BLaER1 treated with 17β-estradiol and CSF1 and Interleukin-3, amounts not matched to agents 10 nM and 100 nM (cell line): Measurements from ENCODE around the gene ACAN.

Experiments used
- H3K27ac ChIP-seq, 11 experiments: shearing (Covaris generic); formaldehyde crosslinking; 2 replicates each; pipeline ENCODE4 v1.8.1; 2022
- H3K27me3 ChIP-seq, 11 experiments: shearing (Covaris generic); formaldehyde crosslinking; 2 replicates each; pipeline ENCODE4 v1.8.1; 2022
- H3K36me3 ChIP-seq, 11 experiments: shearing (Covaris generic); formaldehyde crosslinking; 2 replicates each; pipeline ENCODE4 v1.8.1; 2022
- H3K4me1 ChIP-seq, 10 experiments: shearing (Covaris generic); formaldehyde crosslinking; 2 replicates each; pipeline ENCODE4 v1.8.1; 2022
- H3K4me2 ChIP-seq, 11 experiments: shearing (Covaris generic); formaldehyde crosslinking; 2 replicates each; pipeline ENCODE4 v1.8.1; 2022
- H3K4me3 ChIP-seq, 10 experiments: shearing (Covaris generic); formaldehyde crosslinking; 2 replicates each; pipeline ENCODE4 v1.8.1; 2022
- H3K9ac ChIP-seq, 11 experiments: shearing (Covaris generic); formaldehyde crosslinking; 2 replicates each; pipeline ENCODE4 v1.8.1; 2022
- H3K9me3 ChIP-seq, 11 experiments: shearing (Covaris generic); formaldehyde crosslinking; replicated peaks in 1 of 11; 2 replicates each; pipeline ENCODE4 v1.8.1; 2022
- H4K20me1 ChIP-seq, 11 experiments: shearing (Covaris generic); formaldehyde crosslinking; 2 replicates each; pipeline ENCODE4 v1.8.1; 2022
- Cebpa-rat ChIP-seq, 11 experiments: shearing (Covaris generic); IDR thresholded peaks; 2 replicates each; pipeline ENCODE4 v1.8.1; 2022

ACAN gene

GRCh38 chr15:88797663-88798339 is 5.4 kb upstream of the ACAN start:
- Histone ChIP-seq H3K4me1 (peaks cover 0 to 6% (median 0%) of the 10 kb centered on the region in 10 experiments; a peak in 1 of 20 replicates), H3K27me3 (peaks cover 0 to 6% (median 0%) of the 10 kb centered on the region in 11 experiments; a peak in 4 of 22 replicates), H3K4me3 (no peak overlapping the region), H3K27ac (no peak overlapping the region), H3K4me2 (0 out of 22 replicates have a peak overlapping the region, but pooled peaks of 1 of the 11 experiments have one; percentile 24), H4K20me1 (no peaks in the 10 kb centered on the region), H3K9ac (no peak overlapping the region), H3K36me3 (no peaks in the 10 kb centered on the region), H3K9me3 (peaks cover 0 to 6% (median 0%) of the 10 kb centered on the region in 11 experiments; a peak in 2 of 22 replicates)
- TF ChIP-seq Cebpa-rat (IDR thresholded peaks at IDR 0.05), result no peak

- Histone ChIP-seq H3K4me2 (no peak overlapping the region), H3K27me3 (peaks cover 0 to 18% (median 9%) of the 10 kb centered on the region in 11 experiments; a peak in 12 of 22 replicates), H3K27ac (no peak overlapping the region), H3K36me3 (no peaks in the 10 kb centered on the region), H3K9ac (no peak overlapping the region), H3K9me3 (peaks cover 0 to 6% (median 0%) of the 10 kb centered on the region in 11 experiments; a peak in 2 of 22 replicates), H4K20me1 (no peaks in the 10 kb centered on the region), H3K4me1 (peaks cover 0 to 6% (median 0%) of the 10 kb centered on the region in 10 experiments; a peak in 1 of 20 replicates), H3K4me3 (no peak overlapping the region)
- no peak for TF ChIP-seq Cebpa-rat (IDR thresholded peaks at IDR 0.05)
Measured at GRCh38 chr15:88799341-88799740, 3.9 kb upstream of the ACAN start.

GRCh38 chr15:88800026-88800425 is 3.2 kb upstream of the ACAN start:
- peaks cover 0 to 6% (median 0%) of the 10 kb centered on the region in 11 experiments; a peak in 2 of 22 replicates for H3K9me3 ChIP-seq
- TF ChIP-seq Cebpa-rat (IDR thresholded peaks at IDR 0.05), result no peak
- H3K4me2 ChIP-seq, result no peak overlapping the region
- H4K20me1 ChIP-seq, result no peaks in the 10 kb centered on the region
- H3K36me3 ChIP-seq, result no peaks in the 10 kb centered on the region
- H3K4me1 ChIP-seq, result peaks cover 0 to 6% (median 0%) of the 10 kb centered on the region in 10 experiments; a peak in 1 of 20 replicates
- H3K4me3 ChIP-seq, result no peak overlapping the region
- H3K9ac ChIP-seq, result no peak overlapping the region
- H3K27ac ChIP-seq, result no peak overlapping the region
- peaks cover 0 to 25% (median 11%) of the 10 kb centered on the region in 11 experiments; a peak in 12 of 22 replicates for H3K27me3 ChIP-seq

GRCh38 chr15:88800738-88801137 is 2.5 kb upstream of the ACAN start:
- TF ChIP-seq Cebpa-rat (IDR thresholded peaks at IDR 0.05), result no peak
- Histone ChIP-seq H3K27me3 (peaks cover 0 to 26% (median 11%) of the 10 kb centered on the region in 11 experiments; a peak in 12 of 22 replicates), H3K9me3 (peaks cover 0 to 6% (median 0%) of the 10 kb centered on the region in 11 experiments; a peak in 2 of 22 replicates), H3K9ac (no peak overlapping the region), H3K27ac (no peak overlapping the region), H3K36me3 (no peaks in the 10 kb centered on the region), H3K4me3 (no peak overlapping the region), H3K4me2 (no peak overlapping the region), H4K20me1 (no peaks in the 10 kb centered on the region), H3K4me1 (peaks cover 0 to 6% (median 0%) of the 10 kb centered on the region in 10 experiments; a peak in 1 of 20 replicates)

- H3K27me3 ChIP-seq, result peaks cover 0 to 26% (median 11%) of the 10 kb centered on the region in 11 experiments; a peak in 12 of 22 replicates
- H3K4me1 ChIP-seq, result peaks cover 0 to 6% (median 0%) of the 10 kb centered on the region in 10 experiments; a peak in 1 of 20 replicates
- no peak overlapping the region for H3K9ac ChIP-seq
- no peak overlapping the region for H3K4me2 ChIP-seq
- no peak overlapping the region for H3K4me3 ChIP-seq
- H3K9me3 ChIP-seq, result peaks cover 0 to 6% (median 0%) of the 10 kb centered on the region in 11 experiments; a peak in 2 of 22 replicates
- no peaks in the 10 kb centered on the region for H4K20me1 ChIP-seq
- TF ChIP-seq Cebpa-rat (IDR thresholded peaks at IDR 0.05), result no peak
- no peak overlapping the region for H3K27ac ChIP-seq
- H3K36me3 ChIP-seq, result no peaks in the 10 kb centered on the region
Measured at GRCh38 chr15:88802250-88802990, 816 bp upstream of the ACAN start.

GRCh38 chr15:88802991-88803240 is 320 bp upstream of the ACAN start:
- peaks cover 0 to 6% (median 0%) of the 10 kb centered on the region in 11 experiments; a peak in 2 of 22 replicates for H3K9me3 ChIP-seq
- H3K4me1 ChIP-seq, result peaks cover 0 to 6% (median 0%) of the 10 kb centered on the region in 10 experiments; a peak in 1 of 20 replicates
- H3K4me2 ChIP-seq, result no peak overlapping the region
- H3K36me3 ChIP-seq, result no peaks in the 10 kb centered on the region
- H4K20me1 ChIP-seq, result no peaks in the 10 kb centered on the region
- H3K9ac ChIP-seq, result no peak overlapping the region
- H3K4me3 ChIP-seq, result no peak overlapping the region
- H3K27me3 ChIP-seq, result peaks cover 0 to 26% (median 11%) of the 10 kb centered on the region in 11 experiments; a peak in 12 of 22 replicates
- TF ChIP-seq Cebpa-rat (IDR thresholded peaks at IDR 0.05), result no peak
- no peak overlapping the region for H3K27ac ChIP-seq

GRCh38 chr15:88803920-88804247 is 648 bp downstream of the ACAN start:
- Histone ChIP-seq H4K20me1 (no peaks in the 10 kb centered on the region), H3K4me3 (no peak overlapping the region), H3K36me3 (no peaks in the 10 kb centered on the region), H3K9ac (no peak overlapping the region), H3K27me3 (peaks cover 0 to 26% (median 11%) of the 10 kb centered on the region in 11 experiments; a peak in 12 of 22 replicates), H3K27ac (no peak overlapping the region), H3K4me2 (no peak overlapping the region), H3K9me3 (peaks cover 0 to 6% (median 0%) of the 10 kb centered on the region in 11 experiments; a peak in 2 of 22 replicates), H3K4me1 (peaks cover 0 to 6% (median 0%) of the 10 kb centered on the region in 10 experiments; a peak in 3 of 20 replicates)
- TF ChIP-seq Cebpa-rat (IDR thresholded peaks at IDR 0.05), result no peak

GRCh38 chr15:88804257-88804656 is 1.0 kb downstream of the ACAN start:
- no peak overlapping the region for H3K9ac ChIP-seq
- H3K9me3 ChIP-seq, result peaks cover 0 to 6% (median 0%) of the 10 kb centered on the region in 11 experiments; a peak in 2 of 22 replicates
- H3K27me3 ChIP-seq, result peaks cover 0 to 26% (median 11%) of the 10 kb centered on the region in 11 experiments; a peak in 12 of 22 replicates
- H3K4me1 ChIP-seq, result peaks cover 0 to 6% (median 0%) of the 10 kb centered on the region in 10 experiments; a peak in 5 of 20 replicates
- no peaks in the 10 kb centered on the region for H3K36me3 ChIP-seq
- no peak overlapping the region for H3K4me3 ChIP-seq
- no peak overlapping the region for H3K27ac ChIP-seq
- no peaks in the 10 kb centered on the region for H4K20me1 ChIP-seq
- H3K4me2 ChIP-seq, result no peak overlapping the region
- no peak for TF ChIP-seq Cebpa-rat (IDR thresholded peaks at IDR 0.05)
